Activated CD4-positive, CD25-positive, alpha-beta regulatory T cell treated with anti-CD3 and anti-CD28 coated beads, Interleukin-2, amount 50 U/mL, for 16 hours (primary cell): ENCODE measurements around the gene ACOXL.

ENCODE experiments used
- DNase-seq: peaks from one replicate; pipeline ENCODE4 v3.0.0-alpha.2; 2020; ENCODE audit warnings: low read depth, low spot score

The ACOXL gene

GRCh38 chr2:110718990-110719389 lies 13.4 kb upstream of the ACOXL start:
- DNase-seq: no peak

GRCh38 chr2:110720547-110720946 lies 11.8 kb upstream of the ACOXL start:
- DNase-seq: no peak

GRCh38 chr2:110724820-110725219 lies 7.6 kb upstream of the ACOXL start:
- no peak for DNase-seq

GRCh38 chr2:110725370-110725769 lies 7.0 kb upstream of the ACOXL start:
- no peak for DNase-seq

GRCh38 chr2:110725859-110726258 lies 6.5 kb upstream of the ACOXL start:
- no peak for DNase-seq

GRCh38 chr2:110726285-110726684 lies 6.1 kb upstream of the ACOXL start:
- no peak for DNase-seq

GRCh38 chr2:110727923-110728322 lies 4.5 kb upstream of the ACOXL start:
- DNase-seq: no peak

- DNase-seq: no peak
Observed at GRCh38 chr2:110729106-110729505, 3.3 kb upstream of the ACOXL start.

GRCh38 chr2:110731064-110731463 lies 1.3 kb upstream of the ACOXL start:
- no peak for DNase-seq

- no peak for DNase-seq
Observed at GRCh38 chr2:110735366-110735765, 3.0 kb downstream of the ACOXL start.

- no peak for DNase-seq
Observed at GRCh38 chr2:110737783-110738182, 5.4 kb downstream of the ACOXL start.

- DNase-seq: no peak
Observed at GRCh38 chr2:110740747-110741349, 8.5 kb downstream of the ACOXL start.

GRCh38 chr2:110741491-110741980 lies 9.2 kb downstream of the ACOXL start:
- no peak for DNase-seq

- no peak for DNase-seq
Observed at GRCh38 chr2:110742412-110742811, 10.0 kb downstream of the ACOXL start.

GRCh38 chr2:110743600-110743999 lies 11.2 kb downstream of the ACOXL start:
- no peak for DNase-seq

- no peak for DNase-seq
Observed at GRCh38 chr2:110744429-110744828, 12.1 kb downstream of the ACOXL start.

- no peak for DNase-seq
Observed at GRCh38 chr2:110745048-110745447, 12.7 kb downstream of the ACOXL start.

GRCh38 chr2:110746586-110747521 lies 14.5 kb downstream of the ACOXL start:
- DNase-seq: no peak

GRCh38 chr2:110747522-110748488 lies 15.4 kb downstream of the ACOXL start:
- no peak for DNase-seq

- DNase-seq: peak; percentile 33
Observed at GRCh38 chr2:110748489-110748867, 16.1 kb downstream of the ACOXL start.

GRCh38 chr2:110751642-110752041 lies 19.3 kb downstream of the ACOXL start:
- DNase-seq: no peak

- DNase-seq: no peak
Observed at GRCh38 chr2:110752871-110753270, 20.5 kb downstream of the ACOXL start.
